ENCODE measurements around the gene NELFCD. TPM values are rescaled to one million over a fixed set of nuclear protein-coding genes. Genes with fewer than 3 reads are reported as not detected.
"Not testable (repeated sequence)": the region's sequence is repeated elsewhere in the genome, so short reads cannot be mapped to it uniquely, and the experiment has no call there.

NELFCD gene
- polyA plus RNA-seq, 1 donor (not counting 4 experiments of a cell fraction or from before 2014, with no cell fraction given): 68.5 TPM

DNA sequence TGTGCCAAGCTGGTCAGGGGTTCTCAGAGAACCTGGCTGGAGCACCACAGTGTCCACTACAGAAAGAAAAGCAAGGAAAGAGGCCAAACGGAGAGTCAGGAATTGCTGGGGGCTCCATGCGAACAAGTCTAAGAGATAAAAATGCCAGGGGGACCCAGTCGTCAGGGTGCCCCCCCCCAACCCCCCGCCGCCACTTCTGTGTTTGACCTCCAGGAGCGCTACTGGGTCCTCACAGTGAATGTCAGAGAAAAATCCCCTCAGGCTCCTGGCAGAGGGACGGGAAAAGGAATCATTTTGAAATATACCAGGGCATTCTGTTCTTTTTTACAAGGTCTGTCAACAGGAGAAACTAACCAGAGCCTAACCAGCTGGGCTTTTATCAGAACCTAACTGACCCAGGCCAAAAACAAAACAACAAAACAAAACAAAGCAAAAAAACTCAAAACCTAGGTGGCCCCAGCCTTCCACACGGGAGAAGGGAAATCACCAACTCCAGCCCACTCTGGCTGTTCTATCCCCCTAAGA lies 17.9 kb upstream of the NELFCD start:
- no peak overlapping the region for H3K27ac ChIP-seq (ENCODE audit: control insufficient read depth, insufficient read depth, low read length)
- TF ChIP-seq, protein P1, sequence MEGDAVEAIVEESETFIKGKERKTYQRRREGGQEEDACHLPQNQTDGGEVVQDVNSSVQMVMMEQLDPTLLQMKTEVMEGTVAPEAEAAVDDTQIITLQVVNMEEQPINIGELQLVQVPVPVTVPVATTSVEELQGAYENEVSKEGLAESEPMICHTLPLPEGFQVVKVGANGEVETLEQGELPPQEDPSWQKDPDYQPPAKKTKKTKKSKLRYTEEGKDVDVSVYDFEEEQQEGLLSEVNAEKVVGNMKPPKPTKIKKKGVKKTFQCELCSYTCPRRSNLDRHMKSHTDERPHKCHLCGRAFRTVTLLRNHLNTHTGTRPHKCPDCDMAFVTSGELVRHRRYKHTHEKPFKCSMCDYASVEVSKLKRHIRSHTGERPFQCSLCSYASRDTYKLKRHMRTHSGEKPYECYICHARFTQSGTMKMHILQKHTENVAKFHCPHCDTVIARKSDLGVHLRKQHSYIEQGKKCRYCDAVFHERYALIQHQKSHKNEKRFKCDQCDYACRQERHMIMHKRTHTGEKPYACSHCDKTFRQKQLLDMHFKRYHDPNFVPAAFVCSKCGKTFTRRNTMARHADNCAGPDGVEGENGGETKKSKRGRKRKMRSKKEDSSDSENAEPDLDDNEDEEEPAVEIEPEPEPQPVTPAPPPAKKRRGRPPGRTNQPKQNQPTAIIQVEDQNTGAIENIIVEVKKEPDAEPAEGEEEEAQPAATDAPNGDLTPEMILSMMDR (optimal IDR thresholded peaks at IDR 0.05 in 1 of 3, IDR thresholded peaks at IDR 0.05 in 1 of 3, conservative IDR thresholded peaks at IDR 0.05 in 1 of 3; ENCODE audit: extremely low read depth in 1 of 3, insufficient read depth in 2 of 3, low read length in 3 of 3): no peak
- no peak for TF ChIP-seq EZH2 (IDR thresholded peaks at IDR 0.05; ENCODE audit: low read length)
- no peak overlapping the region for H2AFZ ChIP-seq (ENCODE audit: control insufficient read depth, low read length)
- no peak overlapping the region for H3K4me3 ChIP-seq (ENCODE audit: control insufficient read depth in 2 of 3, extremely low read depth in 1 of 3, insufficient read depth in 2 of 3, low read depth in 1 of 3, low read length in 3 of 3)
- no peaks in the 10 kb centered on the region for H3K36me3 ChIP-seq (ENCODE audit: control insufficient read depth in 2 of 2, extremely low read depth in 1 of 2, insufficient read depth in 2 of 2, low read length in 2 of 2)
- no peaks in the 10 kb centered on the region for H3K79me2 ChIP-seq (ENCODE audit: control insufficient read depth, insufficient read depth, low read length)
- H3K4me1 ChIP-seq (ENCODE audit: control insufficient read depth, extremely low read depth, insufficient read depth, low read length): no peaks in the 10 kb centered on the region
- no peak overlapping the region for H3K4me2 ChIP-seq (ENCODE audit: control insufficient read depth, extremely low read depth, insufficient read depth, low read depth, low read length)
- no peak overlapping the region for H3K9ac ChIP-seq (ENCODE audit: control insufficient read depth, extremely low read depth, insufficient read depth, low read length)
- H3K27me3 ChIP-seq (ENCODE audit: control insufficient read depth, extremely low read depth, insufficient read depth, low read length): peaks cover 7% of the 10 kb centered on the region
- FAIRE-seq (no peak), DNase-seq (ENCODE audit: low read depth, low spot score) (no peak)
- no peaks in the 10 kb centered on the region for H4K20me1 ChIP-seq (ENCODE audit: control insufficient read depth, extremely low read depth, insufficient read depth, low read length)
- dilution Hi-C loops (cut with MboI; ENCODE audit: extremely low pct_ligation_motif_present, low sequenced_read_pairs): no loop called here
- no peaks in the 10 kb centered on the region for H3K9me1 ChIP-seq (ENCODE audit: control insufficient read depth, extremely low read depth, insufficient read depth, low read length)
- no peaks in the 10 kb centered on the region for H3K9me3 ChIP-seq (ENCODE audit: control insufficient read depth, low read depth, low read length)

DNA sequence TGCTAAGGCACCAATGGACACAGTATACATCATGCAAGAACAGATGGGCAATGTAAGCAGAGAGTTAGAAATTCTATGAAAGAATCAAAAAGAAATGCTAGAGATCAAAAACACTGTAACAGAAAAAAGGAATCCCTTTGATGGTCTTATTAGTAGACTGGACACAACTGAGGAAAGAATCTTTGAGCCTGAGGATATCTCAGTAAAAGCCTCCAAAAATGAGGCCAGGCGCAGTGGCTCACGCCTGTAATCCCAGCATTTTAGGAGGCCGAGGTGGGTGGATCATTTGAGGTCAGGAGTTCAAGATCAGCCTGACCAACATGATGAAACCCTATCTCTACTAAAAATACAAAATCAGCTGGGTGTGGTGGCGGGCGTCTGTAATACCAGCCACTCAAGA lies 17.1 kb upstream of the NELFCD start:
- dilution Hi-C loops (cut with MboI; ENCODE audit: extremely low pct_ligation_motif_present, low sequenced_read_pairs); H3K9ac ChIP-seq (ENCODE audit: control insufficient read depth, extremely low read depth, insufficient read depth, low read length); H3K36me3 ChIP-seq (ENCODE audit: control insufficient read depth in 2 of 2, extremely low read depth in 1 of 2, insufficient read depth in 2 of 2, low read length in 2 of 2); H3K9me3 ChIP-seq (ENCODE audit: control insufficient read depth, low read depth, low read length); H3K4me2 ChIP-seq (ENCODE audit: control insufficient read depth, extremely low read depth, insufficient read depth, low read depth, low read length); DNase-seq (ENCODE audit: low read depth, low spot score); H3K27ac ChIP-seq (ENCODE audit: control insufficient read depth, insufficient read depth, low read length); H3K27me3 ChIP-seq (ENCODE audit: control insufficient read depth, extremely low read depth, insufficient read depth, low read length); H3K79me2 ChIP-seq (ENCODE audit: control insufficient read depth, insufficient read depth, low read length); H2AFZ ChIP-seq (ENCODE audit: control insufficient read depth, low read length); H3K4me1 ChIP-seq (ENCODE audit: control insufficient read depth, extremely low read depth, insufficient read depth, low read length); FAIRE-seq; H3K9me1 ChIP-seq (ENCODE audit: control insufficient read depth, extremely low read depth, insufficient read depth, low read length); H3K4me3 ChIP-seq (ENCODE audit: control insufficient read depth in 2 of 3, extremely low read depth in 1 of 3, insufficient read depth in 2 of 3, low read depth in 1 of 3, low read length in 3 of 3); H4K20me1 ChIP-seq (ENCODE audit: control insufficient read depth, extremely low read depth, insufficient read depth, low read length): not testable (repeated sequence)

Data from keratinocyte (primary cell).